HG02678 (cell line): ENCODE data around the gene NR2C2.
"Not testable (repeated sequence)": the region's sequence is repeated elsewhere in the genome, so short reads cannot be mapped to it uniquely, and the experiment has no call there.

ENCODE experiments used
- ATAC-seq: cut with Tn5 transposase; IDR thresholded peaks from one replicate; pipeline ENCODE4 v1.9.1; 2021; ENCODE audit warnings: mild to moderate bottlenecking, moderate library complexity; ENCODE audit not compliant: unreplicated experiment

The NR2C2 gene

DNA sequence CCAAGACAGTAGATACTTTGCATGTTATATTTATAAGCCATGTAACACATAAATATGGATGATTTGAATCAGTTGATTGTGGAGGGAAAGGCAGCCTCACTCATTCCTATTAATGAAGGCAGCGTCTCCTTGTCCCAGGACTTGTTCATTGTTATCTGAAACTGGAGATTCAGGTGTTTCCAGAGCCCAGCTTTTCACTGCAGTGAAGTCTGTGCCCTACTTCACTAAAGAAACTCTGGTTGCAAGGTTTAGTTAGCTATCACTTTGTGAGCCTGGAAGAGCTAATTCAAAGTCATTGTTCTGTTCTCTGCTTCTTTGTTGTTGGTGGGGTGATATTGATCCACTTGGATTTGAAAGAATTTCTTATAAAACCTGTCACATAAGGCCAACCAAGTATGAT lies 9.8 kb downstream of the NR2C2 start:
- ATAC-seq, result no peak

DNA sequence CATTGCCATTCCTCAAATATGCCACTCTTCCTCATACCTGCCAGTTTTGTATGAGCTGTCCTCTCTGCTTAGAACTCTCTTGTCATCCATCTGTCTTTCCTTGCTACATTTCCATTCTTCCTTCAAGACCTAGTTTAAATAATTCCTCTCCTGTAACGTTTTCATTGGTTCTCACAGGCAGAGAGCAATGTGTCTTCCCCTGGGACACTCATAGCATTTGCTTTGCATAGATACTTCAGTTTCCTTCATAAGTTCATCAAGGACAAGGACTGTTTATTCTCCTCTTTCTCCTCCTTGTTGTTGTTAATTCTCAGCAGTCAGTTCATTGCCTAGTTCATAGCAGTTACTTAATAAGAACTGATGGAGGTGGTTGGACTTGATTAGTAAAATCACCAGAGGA lies 10.5 kb downstream of the NR2C2 start:
- ATAC-seq, result peak; percentile 41

DNA sequence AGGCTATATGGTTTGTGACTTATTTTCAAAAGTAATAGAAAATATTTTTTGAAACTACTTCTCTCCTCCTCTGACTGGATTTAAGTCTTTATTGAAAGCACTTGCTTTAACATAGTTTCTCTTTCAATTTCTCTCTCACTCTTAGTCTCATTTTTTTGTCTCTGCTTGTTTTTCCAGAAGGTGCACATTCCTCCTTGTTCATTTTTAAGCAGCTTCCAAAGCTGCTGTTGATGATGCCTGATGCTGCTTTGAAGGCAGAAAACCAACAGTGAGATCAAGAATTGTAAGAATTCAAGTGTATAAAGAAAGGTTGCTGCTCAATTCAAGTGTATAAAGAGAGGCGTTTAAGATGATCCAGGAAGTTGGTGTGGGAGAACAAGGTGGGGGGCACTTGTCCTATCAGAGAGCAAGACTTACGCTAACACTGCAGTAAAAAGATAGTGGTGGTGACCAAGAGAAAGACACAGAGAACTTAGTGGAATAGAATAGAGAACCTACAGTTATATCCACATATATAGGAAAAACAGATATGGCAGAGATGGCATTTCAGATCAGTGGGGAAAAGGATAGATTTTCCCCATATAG lies 12.1 kb downstream of the NR2C2 start:
- no peak for ATAC-seq

DNA sequence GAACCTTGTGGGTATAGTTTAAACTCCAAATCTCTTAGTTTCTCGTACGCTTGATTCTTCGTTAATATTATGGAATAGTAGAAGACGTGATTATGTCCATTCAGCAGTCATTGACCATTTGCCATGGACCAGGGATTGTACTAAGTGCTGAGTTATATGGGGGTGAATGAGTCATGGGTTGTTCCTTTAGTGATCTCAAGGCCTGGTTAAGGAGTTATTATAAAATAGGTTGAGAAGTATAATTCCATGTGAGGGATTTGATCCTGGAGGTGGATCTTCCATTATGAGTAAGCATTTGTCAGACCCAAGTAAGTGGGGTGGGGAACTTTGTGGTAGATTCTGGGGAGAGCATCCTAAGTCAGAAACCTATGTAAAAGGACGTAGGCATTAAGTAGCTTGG lies 15.4 kb downstream of the NR2C2 start:
- ATAC-seq, result no peak

DNA sequence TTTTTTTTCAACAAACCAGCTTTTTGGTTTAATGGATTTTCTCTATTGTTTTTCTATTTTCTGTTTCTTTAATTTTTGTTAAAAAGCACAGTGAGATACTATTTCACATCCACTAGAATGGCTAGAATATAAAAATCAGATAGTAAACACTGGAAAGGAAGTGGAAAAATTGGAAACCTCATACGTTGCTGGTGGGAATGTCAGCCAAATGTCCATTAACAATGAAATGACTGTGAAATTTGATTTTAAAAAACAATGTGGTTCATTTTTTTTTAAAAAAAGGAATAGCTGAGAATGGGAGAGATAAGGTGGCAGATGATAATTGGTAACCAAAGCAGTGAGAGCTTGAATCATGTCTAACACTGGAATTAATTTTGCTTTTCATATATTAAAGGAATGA lies 19.9 kb downstream of the NR2C2 start:
- ATAC-seq, result no peak

DNA sequence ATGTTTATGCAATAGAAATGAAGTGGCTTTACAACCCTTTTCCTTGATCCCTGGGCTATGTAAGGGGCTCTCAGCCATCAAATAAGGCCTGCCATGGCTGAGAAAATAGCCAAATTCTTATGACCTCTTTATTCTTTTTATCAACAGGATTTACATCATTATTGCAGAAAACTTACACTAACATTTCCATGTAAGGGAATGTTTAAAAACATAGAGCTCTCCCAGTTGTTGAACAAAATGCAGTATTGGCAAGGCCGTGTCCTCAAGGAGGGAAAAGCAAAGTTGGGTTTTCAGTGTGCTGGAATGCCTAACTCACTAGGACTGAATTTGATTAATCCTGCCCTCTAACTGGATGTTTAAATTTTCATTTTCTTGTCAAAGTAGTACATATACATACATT lies 22.3 kb downstream of the NR2C2 start:
- ATAC-seq, result no peak

DNA sequence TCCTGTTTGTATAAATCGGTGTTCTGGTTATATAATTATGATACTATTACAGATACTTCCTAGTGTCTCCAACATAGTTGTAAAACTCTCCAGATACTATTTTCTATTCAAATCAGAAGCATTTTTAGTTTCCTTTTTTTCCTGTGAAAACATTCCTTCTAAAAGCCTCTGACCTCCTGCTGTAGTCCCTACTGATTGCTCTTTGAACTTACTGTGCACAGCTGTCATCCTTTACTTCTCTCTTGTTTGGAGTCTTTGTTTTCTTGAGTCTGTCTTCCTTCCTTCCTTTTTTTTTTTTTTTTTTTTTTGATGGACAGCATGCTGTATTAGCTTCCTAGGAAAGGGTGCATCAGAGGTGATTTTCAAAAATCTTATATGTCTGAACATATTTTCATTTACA lies 28.9 kb downstream of the NR2C2 start:
- no peak for ATAC-seq

DNA sequence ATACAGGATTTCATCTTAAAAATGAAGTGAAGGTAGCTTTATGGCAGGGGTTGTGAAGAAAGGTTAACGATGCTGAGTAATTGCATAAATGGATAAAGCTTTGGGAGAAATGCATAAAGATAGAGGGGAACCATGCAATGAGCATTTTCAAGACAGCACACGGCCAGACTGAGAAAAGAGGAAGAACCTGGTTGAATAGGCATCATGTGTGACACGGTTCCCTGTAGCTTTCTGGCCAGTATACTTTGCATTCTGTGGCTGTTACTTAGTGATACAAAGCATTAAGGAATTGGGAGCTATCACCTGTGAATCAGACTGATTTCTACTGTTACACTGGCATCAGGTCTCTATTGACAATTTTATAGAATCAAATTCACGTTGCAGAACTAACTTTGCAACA lies 33.3 kb downstream of the NR2C2 start:
- no peak for ATAC-seq

DNA sequence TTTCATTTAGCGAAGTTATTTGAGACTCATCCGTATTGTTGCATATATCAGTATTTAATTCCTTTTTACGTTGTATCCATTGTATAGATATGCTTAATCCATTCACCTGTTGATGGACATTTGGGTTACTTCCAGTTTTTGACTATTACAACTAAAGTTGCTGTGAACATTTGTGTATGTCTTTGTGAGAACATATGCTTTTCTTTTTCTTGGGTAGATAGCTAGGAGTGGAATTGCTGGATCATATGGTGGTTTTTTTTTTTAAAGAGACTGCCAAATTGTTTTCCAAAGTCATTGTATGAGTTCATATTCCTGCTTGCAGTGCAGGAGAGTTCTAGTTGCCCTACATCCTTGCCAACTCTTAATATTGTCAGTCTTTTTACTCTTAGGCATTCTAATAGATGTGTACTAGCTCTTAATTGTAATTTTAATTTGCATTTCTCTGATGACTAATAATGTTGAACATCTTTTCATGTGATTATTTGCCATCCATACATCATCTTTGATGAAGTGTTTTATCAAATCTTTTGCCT lies 37.3 kb downstream of the NR2C2 start:
- no peak for ATAC-seq

DNA sequence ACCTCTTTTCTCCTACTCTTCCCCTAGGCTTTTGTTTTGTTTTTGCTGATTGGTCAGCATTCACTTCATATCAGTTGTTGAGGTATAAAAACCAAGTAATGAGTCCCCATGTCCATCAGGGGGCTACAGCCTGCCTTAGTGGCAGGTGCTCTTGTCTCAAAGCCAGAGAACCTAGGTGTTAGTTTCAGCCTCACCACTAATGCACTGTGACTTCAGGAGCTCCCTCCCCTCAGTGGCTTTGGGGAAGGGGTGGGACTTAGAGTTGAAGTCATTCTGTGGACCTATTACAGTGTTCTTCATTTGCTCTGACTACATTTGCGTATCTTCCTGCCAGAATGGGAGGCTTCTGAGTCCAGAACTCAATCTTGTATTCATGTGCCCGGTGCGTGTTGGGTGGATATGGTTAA lies 41.6 kb downstream of the NR2C2 start:
- peak; percentile 100 for ATAC-seq

DNA sequence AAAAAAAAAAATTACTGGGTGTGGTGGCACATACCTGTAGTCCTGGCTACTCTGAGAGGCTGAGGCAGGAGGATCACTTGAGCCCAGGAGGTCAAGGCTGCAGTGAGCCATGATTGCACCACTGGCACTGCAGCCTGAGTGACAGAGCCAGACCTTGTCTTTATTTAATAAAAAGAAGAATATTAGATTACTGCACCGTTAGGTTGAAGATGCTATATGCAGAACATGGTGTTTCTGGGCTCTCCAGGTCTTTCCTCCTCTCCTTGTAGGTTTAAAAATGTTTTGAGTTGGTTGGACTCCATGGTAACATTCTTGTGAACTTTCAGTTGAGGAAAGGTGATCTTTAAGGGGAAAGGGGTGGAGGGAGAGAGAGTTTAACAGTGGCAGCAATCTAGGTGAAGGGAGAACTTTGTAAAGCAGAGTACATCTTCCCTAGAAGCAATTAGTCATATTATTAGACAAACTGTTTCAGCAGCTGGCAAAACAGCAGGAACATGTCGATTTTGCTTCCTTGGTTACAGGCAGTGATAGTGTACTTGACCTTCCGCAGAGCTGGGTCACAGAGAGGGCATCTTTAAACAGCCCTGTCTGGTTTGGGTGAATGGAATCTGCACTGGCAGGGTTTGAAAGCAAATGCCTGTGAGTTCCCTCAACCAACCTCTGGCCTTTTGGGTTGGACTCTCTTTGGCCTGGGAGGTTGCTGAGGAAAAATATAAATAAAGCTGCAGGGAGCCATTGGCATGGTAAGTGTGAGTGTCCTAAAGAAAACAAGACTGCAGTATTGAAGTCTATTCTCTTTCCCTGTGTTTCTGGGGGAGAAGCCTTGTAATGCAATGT lies 42.8 kb downstream of the NR2C2 start:
- ATAC-seq, result no peak

DNA sequence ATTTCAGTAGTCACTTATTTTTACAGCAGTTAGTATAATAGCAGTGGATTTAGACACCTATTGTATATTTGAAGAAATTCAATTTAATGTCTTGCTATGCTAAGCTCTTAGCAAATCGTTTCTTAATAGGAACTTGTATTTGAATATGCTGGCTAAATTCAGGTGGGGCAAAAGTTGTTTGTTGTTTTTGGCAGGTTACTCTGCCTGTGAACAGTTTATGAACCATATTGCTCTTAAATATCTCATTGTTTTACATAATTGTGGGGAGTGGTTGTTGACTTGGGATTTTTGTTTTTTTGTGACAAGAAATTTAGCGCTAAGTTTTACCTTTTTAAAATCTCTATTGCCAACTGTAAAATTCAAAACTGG lies 43.4 kb downstream of the NR2C2 start:
- ATAC-seq, result no peak

DNA sequence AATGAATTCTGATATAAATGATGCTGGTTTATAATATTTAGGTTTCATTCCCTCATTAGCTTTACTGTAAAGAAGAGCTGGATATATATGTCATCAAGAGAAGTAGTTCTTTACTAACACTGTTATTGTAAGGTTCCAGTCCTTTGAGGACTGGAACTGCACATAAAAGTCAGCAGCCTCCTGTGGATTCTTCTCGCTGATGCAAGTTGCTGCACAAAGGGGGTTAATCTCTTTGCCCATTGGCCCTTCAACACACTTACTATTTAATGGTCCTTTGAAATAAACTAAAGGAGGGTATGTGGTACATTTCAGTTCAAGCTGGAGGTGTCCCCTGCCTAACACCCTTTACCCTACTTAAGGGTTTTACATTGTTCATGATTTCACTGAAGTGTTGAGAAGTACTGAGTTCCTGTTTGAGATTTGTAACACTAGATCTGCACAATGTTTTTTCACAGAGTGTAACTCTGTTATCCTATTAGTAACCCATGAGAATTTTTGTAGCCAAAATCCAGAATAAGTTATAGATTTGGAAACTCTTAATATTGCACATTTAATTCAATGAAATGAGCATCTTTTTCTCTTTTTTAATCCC lies 43.9 kb downstream of the NR2C2 start:
- no peak for ATAC-seq

DNA sequence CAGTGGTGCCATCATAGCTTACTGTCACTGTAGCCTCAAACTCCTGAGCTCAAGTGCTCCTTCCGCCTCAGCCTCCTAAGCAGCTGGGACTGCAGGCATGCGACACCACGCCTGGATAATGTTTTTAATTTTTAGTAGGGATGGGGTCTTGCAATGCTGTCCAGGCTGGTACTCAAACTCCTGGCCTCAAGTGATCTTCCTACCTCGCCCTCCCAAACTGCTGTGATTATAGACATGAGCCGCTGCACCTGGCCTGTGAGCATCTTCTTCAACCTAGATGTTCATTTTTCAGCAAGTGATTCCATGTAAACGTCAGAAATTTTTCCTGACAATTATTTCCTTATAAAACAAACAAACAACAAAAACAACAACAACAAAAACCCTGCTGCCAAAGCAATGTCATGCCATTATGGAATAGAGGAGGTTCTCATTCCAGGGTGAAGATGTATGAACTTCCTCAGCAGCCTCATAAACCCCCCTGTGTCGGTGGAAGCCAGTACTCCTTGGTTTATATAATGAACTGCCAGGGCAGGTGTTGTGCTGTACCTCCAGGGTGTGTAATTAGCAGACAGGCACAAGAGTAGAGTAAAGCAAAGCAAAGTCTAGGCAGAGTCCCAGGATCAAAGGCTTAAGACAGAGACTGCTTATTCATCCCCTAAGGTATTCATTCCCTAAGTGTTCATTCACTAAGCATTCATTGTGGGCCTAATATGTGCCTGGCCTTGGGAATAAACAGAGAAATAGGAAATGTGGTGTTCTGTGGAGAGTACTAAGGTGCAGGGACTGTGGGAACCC lies 44.6 kb downstream of the NR2C2 start:
- no peak for ATAC-seq

DNA sequence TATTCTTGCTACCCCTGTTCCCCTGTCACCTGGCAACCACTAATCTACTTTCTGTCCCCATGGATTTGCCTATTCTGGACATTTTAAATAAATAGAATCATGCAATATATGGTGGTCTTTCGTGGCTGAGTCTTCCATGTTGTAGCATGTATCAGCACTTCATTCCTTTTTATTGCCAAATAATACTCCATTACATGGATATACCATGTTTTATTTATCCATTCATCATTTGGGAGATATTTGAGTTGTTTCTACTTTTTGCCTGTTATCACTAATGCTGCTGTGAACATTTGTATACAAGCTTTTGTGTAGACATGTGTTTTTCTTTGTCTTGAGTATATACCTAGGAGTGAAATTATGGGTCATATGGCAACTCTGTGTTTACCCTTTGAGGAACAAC lies 50.6 kb downstream of the NR2C2 start:
- no peak for ATAC-seq

DNA sequence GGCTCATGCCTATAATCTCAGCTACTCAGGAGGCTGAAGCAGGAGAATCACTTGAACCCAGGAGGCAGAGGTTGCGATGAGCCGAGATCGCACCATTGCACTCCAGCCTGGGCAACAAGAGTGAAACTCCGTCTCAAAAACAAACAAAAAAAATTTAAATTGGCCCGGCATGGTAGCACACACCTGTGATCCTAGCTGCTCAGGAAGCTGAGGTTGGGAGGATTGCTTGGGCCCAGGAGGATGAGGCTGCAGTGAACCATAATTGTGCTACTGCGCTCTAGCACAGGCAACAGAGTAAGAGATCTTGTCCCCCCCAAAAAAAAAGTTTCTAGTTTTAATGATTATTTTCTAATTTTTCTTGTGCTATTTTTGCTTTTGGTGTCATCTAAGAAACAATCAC lies 51.8 kb downstream of the NR2C2 start:
- ATAC-seq, result not testable (repeated sequence)

DNA sequence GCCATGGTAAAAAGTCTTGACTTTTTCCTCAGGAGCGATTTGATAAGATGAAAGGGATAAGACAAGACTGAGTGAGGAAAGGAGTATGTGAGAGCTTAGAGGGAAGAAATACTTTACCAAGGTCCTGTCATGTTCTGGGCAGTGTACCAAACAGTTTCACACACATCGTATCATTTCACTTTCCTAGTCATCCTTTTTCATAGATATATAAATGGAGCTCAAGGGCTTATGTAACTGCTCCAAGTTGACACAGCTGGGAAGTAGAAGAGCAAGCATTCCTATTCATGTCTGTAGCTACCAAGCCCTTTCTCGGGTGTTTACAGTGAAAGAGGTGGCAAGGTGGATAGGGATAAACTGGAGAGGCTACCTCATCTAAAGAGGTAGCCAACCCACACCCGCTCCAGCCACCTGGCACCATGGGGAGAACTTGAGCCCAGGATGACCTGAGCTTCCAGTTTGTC lies 60.3 kb downstream of the NR2C2 start:
- no peak for ATAC-seq

DNA sequence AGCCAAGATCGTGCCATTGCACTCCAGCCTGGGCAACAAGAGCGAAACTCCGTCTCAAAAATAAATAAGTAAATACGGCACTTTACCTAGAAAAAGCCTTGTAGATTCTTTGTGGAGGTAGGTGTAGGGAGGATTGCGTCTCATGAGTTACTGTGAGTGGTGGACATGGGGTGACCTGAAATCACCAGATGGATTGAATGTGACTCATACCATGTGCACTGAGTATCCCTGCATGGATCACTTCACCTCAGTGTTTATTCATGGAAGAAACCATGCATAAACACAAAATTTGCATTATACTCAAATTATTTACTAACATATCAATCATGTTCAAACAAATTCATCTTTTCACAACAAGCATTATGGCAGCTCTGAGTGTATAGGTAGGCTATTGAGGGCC lies 61.8 kb downstream of the NR2C2 start:
- no peak for ATAC-seq

DNA sequence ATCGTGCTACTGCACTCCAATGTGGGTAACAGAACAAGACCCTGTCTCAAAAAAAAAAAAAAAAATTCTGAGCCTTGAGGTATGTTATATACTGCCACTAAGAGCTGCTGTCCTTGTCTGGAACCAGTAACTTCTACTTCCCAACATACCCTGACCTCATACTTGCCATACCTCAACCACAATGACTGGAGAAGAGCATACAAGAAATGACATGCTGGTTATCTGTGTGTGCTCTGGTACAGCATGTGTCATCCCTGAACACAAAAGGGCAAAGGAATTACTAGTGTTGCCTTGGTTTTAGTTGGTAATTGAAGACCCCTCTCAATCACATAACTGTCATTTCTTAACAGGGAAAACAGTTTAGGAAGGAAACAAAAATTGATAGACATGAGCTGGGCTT lies 63.3 kb downstream of the NR2C2 start:
- ATAC-seq, result no peak

DNA sequence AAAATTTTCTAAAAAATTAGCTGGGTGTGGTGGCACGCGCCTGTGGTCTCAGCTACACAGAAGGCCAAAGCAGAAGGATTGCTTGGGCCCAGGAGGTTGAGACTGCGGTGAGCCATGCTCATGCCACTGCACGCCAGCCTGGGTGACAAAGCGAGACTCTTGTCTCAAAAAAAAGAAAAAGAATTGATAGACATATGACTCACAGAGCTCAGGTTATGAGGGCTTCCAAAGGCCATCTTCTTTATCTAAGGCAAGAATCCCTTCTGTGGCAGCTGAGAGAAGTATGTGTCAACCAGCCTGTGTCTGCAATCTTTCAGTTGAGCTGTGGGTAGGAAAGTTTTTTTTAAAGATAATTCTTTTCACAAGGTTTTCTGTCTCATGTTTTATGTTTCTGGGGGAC lies 63.8 kb downstream of the NR2C2 start:
- no peak for ATAC-seq

DNA sequence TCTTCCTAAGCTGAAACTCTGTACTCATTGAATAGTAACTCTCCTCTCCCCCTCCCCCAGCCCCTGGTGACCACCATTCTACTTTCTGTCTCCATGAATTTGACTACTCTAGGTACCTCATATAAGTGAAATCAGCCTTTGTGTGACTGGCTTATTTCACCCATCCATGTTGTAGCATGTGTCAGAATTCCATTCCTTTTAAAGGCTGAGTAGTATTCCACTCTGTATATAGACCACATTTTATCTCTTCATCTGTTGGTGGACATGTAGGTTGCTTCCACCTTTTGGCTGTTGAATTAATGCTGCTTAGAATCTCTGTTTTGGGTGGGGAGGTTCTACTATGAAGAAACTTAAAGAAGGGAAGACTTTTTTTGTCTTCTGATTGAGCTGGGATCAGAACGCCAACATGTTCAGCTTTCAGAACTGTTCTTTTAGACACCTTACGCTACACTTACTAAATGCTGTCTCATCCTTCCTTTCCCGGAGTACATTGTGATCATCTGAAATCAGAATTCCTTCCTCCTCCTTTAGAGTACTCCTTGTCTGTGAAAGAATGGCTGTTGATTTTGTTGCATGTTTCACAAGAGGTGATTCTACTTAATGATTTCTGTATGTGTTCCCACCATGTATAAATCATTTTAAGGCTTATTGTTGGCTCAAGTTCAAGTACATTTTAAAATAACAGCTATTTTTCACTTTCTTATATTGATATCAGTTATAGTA lies 67.4 kb downstream of the NR2C2 start:
- no peak for ATAC-seq
